Hepatocyte (in vitro differentiated cells): ENCODE data around the gene ECE1.

ENCODE experiments used
- CTCF ChIP-seq: fragments of 200-600 bp; sonication (generic); IDR thresholded peaks from 2 replicates; pipeline ENCODE4 v1.5.1; 2016; ENCODE audit warnings: antibody characterized with exemption, mild to moderate bottlenecking; ENCODE audit not compliant: poor library complexity
- EZH2 ChIP-seq: fragments of 200-600 bp; sonication (generic); IDR thresholded peaks from 2 replicates; pipeline ENCODE4 v1.6.1; 2016; ENCODE audit warnings: antibody characterized with exemption, mild to moderate bottlenecking, borderline replicate concordance

GRCh38 chr1:21291964-21292363 is 1.7 kb upstream of the ECE1 start:
- TF ChIP-seq CTCF (no peak), EZH2 (no peak)
